CD4-positive, alpha-beta T cell (primary cell): ENCODE data around the gene MED8. TPM values are rescaled to one million over a fixed set of nuclear protein-coding genes. Genes with fewer than 3 reads are reported as not detected.

Experiments used
- ATAC-seq: fragments of 200-7000 bp; cut with Tn5 transposase; one replicate; pipeline ENCODE4 v1.10.0; 2022; ENCODE audit warnings: mild to moderate bottlenecking; ENCODE audit not compliant: poor library complexity
- CTCF ChIA-PET: fragments of 350-600 bp; sonication (Branson Sonifier 250); formaldehyde crosslinking; loops from one replicate; lab custom pipeline; 2021; ENCODE audit warnings: antibody characterized with exemption, inconsistent platforms; lab: Charles Lee
- POLR2A ChIA-PET: fragments of 350-600 bp; sonication (Branson Sonifier 250); formaldehyde crosslinking; loops from one replicate; lab custom pipeline; 2021; ENCODE audit warnings: antibody characterized with exemption, inconsistent platforms; lab: Charles Lee
- DNase-seq, 14 experiments: peaks; one replicate each; pipeline ENCODE4 v3.0.0-alpha.2; 2013 to 2020; ENCODE audit warnings: mixed read lengths in 2 of 14
- H3K27ac ChIP-seq, 2 donors: one replicate each; pipeline versions ENCODE4 v1.5.1 to v1.7.0; 2013; ENCODE audit warnings: low read length in 2 of 2, low read depth in 1 of 2, mild to moderate bottlenecking in 1 of 2
- H3K27me3 ChIP-seq, 2 experiments: 1 replicate in 1 of 2; 2 replicates in 1 of 2; pipeline versions ENCODE4 v1.6.1 to v1.7.0; 2013; ENCODE audit warnings: low read length in 2 of 2, control low read depth in 1 of 2, mild to moderate bottlenecking in 1 of 2, moderate library complexity in 1 of 2; ENCODE audit not compliant: insufficient read depth in 2 of 2, control insufficient read depth in 1 of 2
- H3K36me3 ChIP-seq: one replicate; pipeline ENCODE4 v1.6.1; 2013; ENCODE audit warnings: low read length, control low read depth; ENCODE audit not compliant: insufficient read depth
- H3K4me1 ChIP-seq: one replicate; pipeline ENCODE4 v1.6.1; 2013; ENCODE audit warnings: low read length, control low read depth; ENCODE audit not compliant: insufficient read depth
- H3K4me3 ChIP-seq: one replicate; pipeline ENCODE4 v1.5.1; 2013; ENCODE audit warnings: mild to moderate bottlenecking, low read length, moderate library complexity
- H3K9me3 ChIP-seq, 2 experiments: 1 replicate in 1 of 2; 2 replicates in 1 of 2; pipeline versions ENCODE4 v1.6.1 to v1.7.0; 2013; ENCODE audit warnings: low read length in 2 of 2, mild to moderate bottlenecking in 2 of 2, control low read depth in 1 of 2, moderate library complexity in 1 of 2; ENCODE audit not compliant: control insufficient read depth in 1 of 2, insufficient read depth in 1 of 2
- H3K27ac Mint-ChIP-seq: one replicate; pipeline ENCODE4 v1.8.0; 2020; ENCODE audit warnings: mixed read lengths
- H3K27me3 Mint-ChIP-seq: one replicate; pipeline ENCODE4 v1.8.0; 2021; ENCODE audit warnings: mixed read lengths
- H3K36me3 Mint-ChIP-seq: one replicate; pipeline ENCODE4 v1.8.0; 2021; ENCODE audit warnings: low read depth, mixed read lengths
- H3K4me1 Mint-ChIP-seq: one replicate; pipeline ENCODE4 v1.8.0; 2021; ENCODE audit warnings: low read depth, mixed read lengths
- H3K4me3 Mint-ChIP-seq: one replicate; pipeline ENCODE4 v1.8.0; 2020; ENCODE audit warnings: mild to moderate bottlenecking, mixed read lengths
- H3K9me3 Mint-ChIP-seq: one replicate; pipeline ENCODE4 v1.8.0; 2020; ENCODE audit warnings: mixed read lengths
- intact Hi-C, 2 experiments: fragments of 100-400 bp; cut with DNase I in 1 of 2; cut with micrococcal nuclease in 1 of 2; formaldehyde crosslinking; loops; one replicate each; pipeline versions ENCODE4 v1.15.1 to v1.9.0; 2023 to 2025; cut with DNase I, micrococcal nuclease
- total RNA-seq, 174 experiments: library from RNA in 2 of 174; stranded (reverse) in 2 of 174; gene quantifications; one replicate each; pipeline ENCODE4 v1.2.3 and lab custom pipeline; 2021 to 2026
- TF ChIP-seq, protein P1 (sequence below): fragments of 200-600 bp; IDR thresholded peaks from one replicate; pipeline ENCODE4 v1.8.0; 2022; ENCODE audit warnings: antibody characterized with exemption, mild to moderate bottlenecking

Gene MED8
- total RNA-seq, 2 experiments from 2014 or later, result 14.8 to 17.6 TPM

DNA sequence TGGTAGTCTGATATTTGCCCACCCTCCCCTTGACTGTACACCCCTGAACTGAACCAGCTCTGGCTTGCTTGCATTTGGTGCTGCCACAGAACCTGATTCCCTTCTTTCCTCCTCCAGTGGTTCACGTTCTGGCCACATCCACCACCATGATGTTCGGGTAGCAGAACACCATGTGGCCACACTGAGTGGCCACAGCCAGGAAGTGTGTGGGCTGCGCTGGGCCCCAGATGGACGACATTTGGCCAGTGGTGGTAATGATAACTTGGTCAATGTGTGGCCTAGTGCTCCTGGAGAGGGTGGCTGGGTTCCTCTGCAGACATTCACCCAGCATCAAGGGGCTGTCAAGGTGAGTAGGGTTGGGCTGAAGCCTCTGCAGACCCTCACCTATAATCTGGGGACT is 29.0 kb downstream of the MED8 start:
- DNase-seq, result no peak
- H3K4me1 Mint-ChIP-seq, result peaks cover 27% of the 10 kb centered on the region
- Histone ChIP-seq H3K27me3 (no peaks in the 10 kb centered on the region), H3K36me3 (peaks cover 40% of the 10 kb centered on the region), H3K9me3 (no peaks in the 10 kb centered on the region), H3K27ac (no peak overlapping the region), H3K4me1 (peaks cover 15% of the 10 kb centered on the region), H3K4me3 (no peak overlapping the region)
- H3K27ac Mint-ChIP-seq, result no peak overlapping the region
- H3K9me3 Mint-ChIP-seq, result no peaks in the 10 kb centered on the region
- H3K4me3 Mint-ChIP-seq, result no peak overlapping the region
- ChIA-PET CTCF (no interaction called here), POLR2A (interaction anchor here (0.5 to 1.0 kb wide), 2 partner anchors 21 to 30 kb away, joined by 3 read pairs; no protein-coding TSS in a partner anchor)
- ATAC-seq, result no peak
- no peaks in the 10 kb centered on the region for H3K27me3 Mint-ChIP-seq
- TF ChIP-seq, protein P1, sequence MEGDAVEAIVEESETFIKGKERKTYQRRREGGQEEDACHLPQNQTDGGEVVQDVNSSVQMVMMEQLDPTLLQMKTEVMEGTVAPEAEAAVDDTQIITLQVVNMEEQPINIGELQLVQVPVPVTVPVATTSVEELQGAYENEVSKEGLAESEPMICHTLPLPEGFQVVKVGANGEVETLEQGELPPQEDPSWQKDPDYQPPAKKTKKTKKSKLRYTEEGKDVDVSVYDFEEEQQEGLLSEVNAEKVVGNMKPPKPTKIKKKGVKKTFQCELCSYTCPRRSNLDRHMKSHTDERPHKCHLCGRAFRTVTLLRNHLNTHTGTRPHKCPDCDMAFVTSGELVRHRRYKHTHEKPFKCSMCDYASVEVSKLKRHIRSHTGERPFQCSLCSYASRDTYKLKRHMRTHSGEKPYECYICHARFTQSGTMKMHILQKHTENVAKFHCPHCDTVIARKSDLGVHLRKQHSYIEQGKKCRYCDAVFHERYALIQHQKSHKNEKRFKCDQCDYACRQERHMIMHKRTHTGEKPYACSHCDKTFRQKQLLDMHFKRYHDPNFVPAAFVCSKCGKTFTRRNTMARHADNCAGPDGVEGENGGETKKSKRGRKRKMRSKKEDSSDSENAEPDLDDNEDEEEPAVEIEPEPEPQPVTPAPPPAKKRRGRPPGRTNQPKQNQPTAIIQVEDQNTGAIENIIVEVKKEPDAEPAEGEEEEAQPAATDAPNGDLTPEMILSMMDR, result no peak
- intact Hi-C loops, result loop anchor here in 1 of 2 experiments (1.0 to 10.0 kb wide), 3 partner anchors 89 to 678 kb away; partner anchors contain the start of genes IPO13 and YBX1
- peaks cover 44% of the 10 kb centered on the region for H3K36me3 Mint-ChIP-seq

GRCh38 chr1:43359696-43360095 is 29.9 kb downstream of the MED8 start:
- Mint-ChIP-seq H3K27me3 (no peaks in the 10 kb centered on the region), H3K4me3 (peak overlapping the region; percentile 59), H3K4me1 (peaks cover 19% of the 10 kb centered on the region), H3K36me3 (peaks cover 34% of the 10 kb centered on the region), H3K9me3 (no peaks in the 10 kb centered on the region), H3K27ac (no peak overlapping the region)
- Histone ChIP-seq H3K4me1 (peaks cover 15% of the 10 kb centered on the region), H3K27me3 (no peaks in the 10 kb centered on the region), H3K4me3 (peak overlapping the region; percentile 76), H3K9me3 (no peaks in the 10 kb centered on the region), H3K27ac (no peak overlapping the region), H3K36me3 (peaks cover 31% of the 10 kb centered on the region)
- TF ChIP-seq, protein P1, result no peak
- ATAC-seq (no peak), DNase-seq (no peak)
- ChIA-PET CTCF (no interaction called here), POLR2A (interaction anchor here (1.0 kb wide), 1 partner anchor 31 kb away, joined by 3 read pairs; no protein-coding TSS in a partner anchor)
- intact Hi-C loops, result loop anchor here (2.0 to 10.0 kb wide), 9 partner anchors 29 to 677 kb away; partner anchors contain the start of genes C1orf50 (in 2 of the 2), P3H1 (in 2 of the 2), ATP6V0B (in 1 of the 2) and B4GALT2 (in 1 of the 2)

- H3K27ac Mint-ChIP-seq, result peak within 1 kb of the TSS; percentile 87
- DNase-seq (peak; percentile 91 to 98 (median 96)), ATAC-seq (peak; percentile 99)
- no peaks in the 10 kb centered on the region for H3K9me3 ChIP-seq
- H3K27ac ChIP-seq, result peak within 1 kb of the TSS in 1 of 2 donors; percentile 37
- peaks cover 15% of the 10 kb centered on the region for H3K4me1 ChIP-seq
- intact Hi-C loops, result loop anchor here (1.0 to 10.0 kb wide), 10 partner anchors 8 to 616 kb away; partner anchors contain the start of genes C1orf50 (in 2 of the 2), P3H1 (in 2 of the 2), ATP6V0B (in 1 of the 2) and B4GALT2 (in 1 of the 2)
- peaks cover 28% of the 10 kb centered on the region for H3K36me3 Mint-ChIP-seq
- H3K4me1 Mint-ChIP-seq, result peaks cover 19% of the 10 kb centered on the region
- H3K4me3 Mint-ChIP-seq, result peak within 1 kb of the TSS; percentile 85
- H3K27me3 Mint-ChIP-seq, result no peaks in the 10 kb centered on the region
- TF ChIP-seq, protein P1, result no peak
- ChIA-PET CTCF (interaction anchor here (0.8 to 1.5 kb wide), 6 partner anchors 9 to 132 kb away, joined by 3 to 13 read pairs (median 3); partner anchors contain the start of gene ELOVL1), POLR2A (interaction anchor here (0.7 to 2.6 kb wide), 11 partner anchors 8 to 291 kb away, joined by 3 to 21 read pairs (median 6); partner anchors contain the start of genes ELOVL1, HYI, KDM4A and MED8)
- no peaks in the 10 kb centered on the region for H3K27me3 ChIP-seq
- H3K4me3 ChIP-seq, result peak within 1 kb of the TSS; percentile 76
- peaks cover 24% of the 10 kb centered on the region for H3K36me3 ChIP-seq
- H3K9me3 Mint-ChIP-seq, result no peaks in the 10 kb centered on the region
These were observed 30.6 kb downstream of the MED8 start, which contains the start of gene CDC20 for GRCh38 chr1:43358746-43359693. TSS of gene CDC20 (plus strand) at chr1:43358981. CDS start at chr1:43359216, 235 bp downstream.
